ENCODE data around the gene DACT3. TPM values are rescaled to one million over a fixed set of nuclear protein-coding genes. Genes with fewer than 3 reads are reported as not detected.

The DACT3 gene
- total and polyA plus RNA-seq, 2 of the 4 experiments (the other 2 are of a cell fraction): 1.6 to 4.9 TPM

- no peak overlapping the region for H3K27ac ChIP-seq (ENCODE audit: insufficient read depth, low read length)
- H3K9ac ChIP-seq (ENCODE audit: low read depth, low read length): no peak overlapping the region
- H3K9me1 ChIP-seq (ENCODE audit: insufficient read depth, low read length): peaks cover 4% of the 10 kb centered on the region; the same call in 1 of the 2 replicates
- no peak overlapping the region for H3K4ac ChIP-seq (ENCODE audit: low read depth, low read length)
- DNase-seq (peak; percentile 75), ATAC-seq (ENCODE audit: low read depth) (peak; percentile 93)
- CTCF ChIA-PET: interaction anchor here (1.3 to 1.4 kb wide), 2 partner anchors 15 to 47 kb away, joined by 3 to 23 read pairs; partner anchors contain the start of gene DACT3
- 17% methylated on average over 1 of the region's 12 CpGs; no CpG with 5 or more reads in 1 of the 2 experiments for WGBS, 2 experiments (ENCODE audit: extremely low coverage in 2 of 2, insufficient read length in 1 of 2)
- in situ Hi-C loops (cut with MboI; ENCODE audit: low sequenced_read_pairs) (loop anchor here (5.0 kb wide), 1 partner anchor 48 kb away; the partner anchor contains the start of gene DACT3), intact Hi-C loops (cut with micrococcal nuclease) (loop anchor here (1.0 to 10.0 kb wide), 2 partner anchors 48 to 131 kb away; partner anchors contain the start of genes FKRP and STRN4), dilution Hi-C loops (cut with HindIII; ENCODE audit: low sequenced_read_pairs, unreplicated experiment) (no loop called here)
- no peak overlapping the region for H3K4me2 ChIP-seq (ENCODE audit: low read depth, low read length)
- peak overlapping the region; percentile 29; the same call in 1 of the 2 replicates for H2AK5ac ChIP-seq (ENCODE audit: low read depth, low read length)
- H4K20me1 ChIP-seq (ENCODE audit: insufficient read depth, low read length): peaks cover 16% of the 10 kb centered on the region
- H3K36me3 ChIP-seq (ENCODE audit: control insufficient read depth, insufficient read depth, low read length): peaks cover 18% of the 10 kb centered on the region
- no peak overlapping the region for H2BK5ac ChIP-seq (ENCODE audit: low read depth, low read length, poor library complexity, severe bottlenecking)
- no peak overlapping the region for H4K8ac ChIP-seq (ENCODE audit: low read depth in 2 of 2, low read length in 2 of 2)
- peak overlapping the region; percentile 38 for H2AFZ ChIP-seq (replicated peaks; ENCODE audit: low read length, poor library complexity)
- peak overlapping the region; percentile 0 for H2AK9ac ChIP-seq (replicated peaks; ENCODE audit: low read depth, low read length, poor library complexity)
- POLR2A ChIA-PET (ENCODE audit: unreplicated experiment): no interaction called here
- no peak overlapping the region for H2BK20ac ChIP-seq (ENCODE audit: low read depth, low read length)
- H4K91ac ChIP-seq (ENCODE audit: insufficient read depth, low read depth, low read length): no peak overlapping the region
- no peaks in the 10 kb centered on the region for H3K27me3 ChIP-seq (ENCODE audit: control insufficient read depth, insufficient read depth, low read length)
- no peaks in the 10 kb centered on the region for H3K9me3 ChIP-seq (ENCODE audit: control insufficient read depth, insufficient read depth, low read length)
- H2BK15ac ChIP-seq (ENCODE audit: low read depth, low read length): no peak overlapping the region
- H3K4me1 ChIP-seq (ENCODE audit: control insufficient read depth, insufficient read depth, low read length): peaks cover 8% of the 10 kb centered on the region
- BruUV-seq (replicated peaks): no TSS peak
- no peak overlapping the region for H3K14ac ChIP-seq (replicated peaks; ENCODE audit: low read depth, low read length)
- no peak overlapping the region for H3K56ac ChIP-seq (ENCODE audit: extremely low read depth, insufficient read depth, low read length)
- no peak overlapping the region for H2BK120ac ChIP-seq (ENCODE audit: low read depth, low read length)
- peaks cover 0 to 4% of the 10 kb centered on the region in 2 experiments; a peak in 1 of 4 replicates for H3K79me1 ChIP-seq (ENCODE audit: low read depth in 1 of 2, low read length in 2 of 2)
- no peak overlapping the region for H4K5ac ChIP-seq (ENCODE audit: low read depth, low read length)
- no peak overlapping the region for H3K4me3 ChIP-seq (ENCODE audit: insufficient read depth, low read depth, low read length)
- H3K18ac ChIP-seq (ENCODE audit: low read depth, low read length): no peak overlapping the region
- no peak overlapping the region for H3K23ac ChIP-seq (ENCODE audit: low read depth, low read length)
- TF ChIP-seq, protein P1, sequence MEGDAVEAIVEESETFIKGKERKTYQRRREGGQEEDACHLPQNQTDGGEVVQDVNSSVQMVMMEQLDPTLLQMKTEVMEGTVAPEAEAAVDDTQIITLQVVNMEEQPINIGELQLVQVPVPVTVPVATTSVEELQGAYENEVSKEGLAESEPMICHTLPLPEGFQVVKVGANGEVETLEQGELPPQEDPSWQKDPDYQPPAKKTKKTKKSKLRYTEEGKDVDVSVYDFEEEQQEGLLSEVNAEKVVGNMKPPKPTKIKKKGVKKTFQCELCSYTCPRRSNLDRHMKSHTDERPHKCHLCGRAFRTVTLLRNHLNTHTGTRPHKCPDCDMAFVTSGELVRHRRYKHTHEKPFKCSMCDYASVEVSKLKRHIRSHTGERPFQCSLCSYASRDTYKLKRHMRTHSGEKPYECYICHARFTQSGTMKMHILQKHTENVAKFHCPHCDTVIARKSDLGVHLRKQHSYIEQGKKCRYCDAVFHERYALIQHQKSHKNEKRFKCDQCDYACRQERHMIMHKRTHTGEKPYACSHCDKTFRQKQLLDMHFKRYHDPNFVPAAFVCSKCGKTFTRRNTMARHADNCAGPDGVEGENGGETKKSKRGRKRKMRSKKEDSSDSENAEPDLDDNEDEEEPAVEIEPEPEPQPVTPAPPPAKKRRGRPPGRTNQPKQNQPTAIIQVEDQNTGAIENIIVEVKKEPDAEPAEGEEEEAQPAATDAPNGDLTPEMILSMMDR (conservative IDR thresholded peaks at IDR 0.05; ENCODE audit: low read depth, low read length): peak; percentile 87
- TF ChIP-seq SMC3 (IDR thresholded peaks at IDR 0.05; ENCODE audit: low read depth, low read length) (peak; percentile 93), MAZ (IDR thresholded peaks at IDR 0.05; ENCODE audit: borderline replicate concordance, low read depth, low read length) (peak; percentile 45; the same call in 1 of the 2 replicates), RAD21 (IDR thresholded peaks at IDR 0.05; ENCODE audit: low read length) (peak; percentile 86), MAFK (IDR thresholded peaks at IDR 0.05; ENCODE audit: low read depth, low read length) (no peak), FOS (IDR thresholded peaks at IDR 0.05; ENCODE audit: low read depth, low read length) (no peak)
These were observed 46.8 kb downstream of the DACT3 start for GRCh38 chr19:46614114-46614722.
